KMS-11 (cell line): ENCODE results near the gene NXT1.
A peak's percentile ranks its signal among the peaks of the same experiment; 100 is the strongest.

Experiments used
- H2AFZ ChIP-seq: fragments of 200-600 bp; sonication (generic); 2 replicates; pipeline ENCODE4 v1.6.1; 2016; ENCODE audit warnings: antibody characterized with exemption, mixed run types, low read depth
- H3K27ac ChIP-seq: fragments of 200-600 bp; sonication (generic); 2 replicates; pipeline ENCODE4 v1.6.1; 2016; ENCODE audit warnings: mild to moderate bottlenecking, mixed run types
- H3K27me3 ChIP-seq: fragments of 200-600 bp; sonication (generic); 2 replicates; pipeline ENCODE4 v1.6.1; 2017; ENCODE audit warnings: mild to moderate bottlenecking, low read depth, mixed run types, moderate library complexity; ENCODE audit not compliant: insufficient read depth
- H3K36me3 ChIP-seq: fragments of 200-600 bp; sonication (generic); 2 replicates; pipeline ENCODE4 v1.6.1; 2017; ENCODE audit warnings: mild to moderate bottlenecking, mixed run types; ENCODE audit not compliant: insufficient read depth
- H3K4me1 ChIP-seq: fragments of 200-600 bp; sonication (generic); 2 replicates; pipeline ENCODE4 v1.6.1; 2016; ENCODE audit warnings: mild to moderate bottlenecking, low read depth, mixed run types; ENCODE audit not compliant: poor library complexity, severe bottlenecking
- H3K4me2 ChIP-seq: fragments of 200-600 bp; sonication (generic); 2 replicates; pipeline ENCODE4 v1.7.0; 2016; ENCODE audit warnings: mild to moderate bottlenecking, mixed run types
- H3K4me3 ChIP-seq: fragments of 200-600 bp; sonication (generic); IDR thresholded peaks from 2 replicates; pipeline ENCODE4 v1.6.1; 2017; ENCODE audit warnings: low read depth, low read length, mixed read lengths; ENCODE audit not compliant: insufficient read depth
- H3K79me2 ChIP-seq: fragments of 200-600 bp; sonication (generic); 2 replicates; pipeline ENCODE4 v1.6.1; 2016; ENCODE audit warnings: low read depth, mixed run types; ENCODE audit not compliant: insufficient read depth
- H3K9ac ChIP-seq: fragments of 200-600 bp; sonication (generic); 2 replicates; pipeline ENCODE4 v1.6.1; 2016; ENCODE audit warnings: mild to moderate bottlenecking, mixed run types
- H4K20me1 ChIP-seq: fragments of 200-600 bp; sonication (generic); 2 replicates; pipeline ENCODE4 v1.6.1; 2016; ENCODE audit warnings: mild to moderate bottlenecking, mixed run types; ENCODE audit not compliant: insufficient read depth
- TF ChIP-seq, protein P1 (sequence below): fragments of 200-600 bp; sonication (generic); conservative IDR thresholded peaks from 2 replicates; pipeline ENCODE4 v1.6.1; 2017; ENCODE audit warnings: low read depth, mild to moderate bottlenecking, antibody characterized with exemption, low read length, moderate library complexity, mixed read lengths

The NXT1 gene

DNA sequence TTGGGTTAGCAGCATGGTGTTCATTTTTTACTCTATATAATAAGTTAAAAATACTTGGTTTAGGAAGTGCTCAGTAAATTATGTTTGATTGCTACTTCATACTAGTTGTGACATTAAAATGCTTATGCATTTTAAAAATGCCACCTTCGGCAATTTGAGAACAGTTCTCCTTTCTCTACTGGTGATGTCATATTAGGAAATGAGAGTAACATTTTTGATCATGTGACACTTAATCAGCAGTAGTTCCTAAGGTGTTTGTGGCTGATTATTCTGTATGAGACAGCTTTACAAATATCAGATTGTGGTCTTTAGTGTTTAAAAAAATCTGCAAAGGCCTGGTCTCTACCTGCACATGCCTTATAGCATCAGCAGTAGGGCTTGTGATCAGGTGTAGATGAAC is 15.8 kb downstream of the NXT1 start:
- Histone ChIP-seq H3K4me3 (no peak overlapping the region), H3K4me1 (peaks cover 35% of the 10 kb centered on the region), H2AFZ (no peak overlapping the region), H3K4me2 (peak overlapping the region; percentile 28), H3K27me3 (no peaks in the 10 kb centered on the region), H4K20me1 (no peaks in the 10 kb centered on the region), H3K79me2 (peaks cover 28% of the 10 kb centered on the region), H3K9ac (no peak overlapping the region), H3K27ac (no peak overlapping the region; the same call in 1 of the 2 replicates), H3K36me3 (no peaks in the 10 kb centered on the region)
- TF ChIP-seq, protein P1, sequence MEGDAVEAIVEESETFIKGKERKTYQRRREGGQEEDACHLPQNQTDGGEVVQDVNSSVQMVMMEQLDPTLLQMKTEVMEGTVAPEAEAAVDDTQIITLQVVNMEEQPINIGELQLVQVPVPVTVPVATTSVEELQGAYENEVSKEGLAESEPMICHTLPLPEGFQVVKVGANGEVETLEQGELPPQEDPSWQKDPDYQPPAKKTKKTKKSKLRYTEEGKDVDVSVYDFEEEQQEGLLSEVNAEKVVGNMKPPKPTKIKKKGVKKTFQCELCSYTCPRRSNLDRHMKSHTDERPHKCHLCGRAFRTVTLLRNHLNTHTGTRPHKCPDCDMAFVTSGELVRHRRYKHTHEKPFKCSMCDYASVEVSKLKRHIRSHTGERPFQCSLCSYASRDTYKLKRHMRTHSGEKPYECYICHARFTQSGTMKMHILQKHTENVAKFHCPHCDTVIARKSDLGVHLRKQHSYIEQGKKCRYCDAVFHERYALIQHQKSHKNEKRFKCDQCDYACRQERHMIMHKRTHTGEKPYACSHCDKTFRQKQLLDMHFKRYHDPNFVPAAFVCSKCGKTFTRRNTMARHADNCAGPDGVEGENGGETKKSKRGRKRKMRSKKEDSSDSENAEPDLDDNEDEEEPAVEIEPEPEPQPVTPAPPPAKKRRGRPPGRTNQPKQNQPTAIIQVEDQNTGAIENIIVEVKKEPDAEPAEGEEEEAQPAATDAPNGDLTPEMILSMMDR, result no peak

DNA sequence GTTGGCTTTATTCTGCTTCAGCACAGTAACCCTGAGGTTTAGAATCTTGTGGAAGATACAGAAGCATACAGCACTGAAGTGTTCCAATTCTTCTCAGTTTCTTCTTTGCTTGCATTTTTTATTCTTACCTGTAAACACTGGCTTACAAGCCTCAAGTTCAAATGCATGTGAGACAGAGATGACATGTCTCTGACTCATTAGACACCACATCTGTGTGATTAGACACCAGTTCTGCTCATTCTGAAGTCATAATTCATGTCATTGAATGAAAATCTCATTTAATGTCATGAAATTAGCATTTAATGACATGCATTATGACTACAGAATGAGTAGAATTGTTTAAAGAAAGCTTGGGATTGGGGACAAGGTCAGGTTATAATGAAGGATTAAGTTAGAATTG is 17.2 kb downstream of the NXT1 start:
- Histone ChIP-seq H3K27me3 (no peaks in the 10 kb centered on the region), H3K36me3 (no peaks in the 10 kb centered on the region), H3K79me2 (peaks cover 22% of the 10 kb centered on the region), H3K4me1 (peaks cover 35% of the 10 kb centered on the region), H4K20me1 (no peaks in the 10 kb centered on the region), H3K4me2 (no peak overlapping the region), H3K27ac (no peak overlapping the region), H3K9ac (no peak overlapping the region), H3K4me3 (no peak overlapping the region), H2AFZ (no peak overlapping the region)
- TF ChIP-seq, protein P1, result no peak

DNA sequence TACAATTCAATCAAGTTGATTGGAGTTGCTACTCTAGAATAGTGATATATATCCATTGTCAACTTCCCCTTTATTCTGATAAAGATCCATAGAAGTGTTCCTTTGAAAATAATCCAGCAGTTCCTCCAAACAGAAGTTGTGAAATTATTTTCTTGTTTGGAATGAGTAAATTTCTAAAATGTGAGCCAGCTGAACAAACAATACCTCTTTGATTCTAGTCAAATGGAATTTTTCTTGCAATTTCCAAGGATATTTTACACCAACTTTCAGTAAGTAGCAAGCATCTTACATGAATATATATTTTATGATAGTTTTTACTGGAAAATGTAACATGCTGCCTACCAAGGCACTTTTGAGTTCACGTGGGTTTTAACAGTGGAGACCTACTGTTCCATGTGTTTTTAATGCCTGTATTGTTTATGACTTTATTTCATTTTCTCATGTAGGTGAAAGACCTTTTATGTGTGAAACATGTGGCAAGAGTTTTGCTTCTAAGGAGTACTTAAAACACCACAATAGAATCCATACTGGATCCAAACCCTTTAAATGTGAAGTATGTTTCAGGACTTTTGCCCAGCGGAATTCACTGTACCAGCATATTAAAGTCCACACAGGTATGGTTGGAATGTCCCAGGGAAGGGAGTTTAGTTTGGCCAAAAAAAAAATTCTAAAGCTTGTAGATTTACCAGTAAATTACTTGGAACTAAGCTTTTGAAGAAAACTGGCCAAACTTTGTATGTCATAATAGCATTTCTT is 17.9 kb downstream of the NXT1 start:
- Histone ChIP-seq H3K4me2 (no peak overlapping the region), H3K4me3 (no peak overlapping the region), H3K36me3 (no peaks in the 10 kb centered on the region), H2AFZ (no peak overlapping the region), H3K9ac (no peak overlapping the region), H4K20me1 (no peaks in the 10 kb centered on the region), H3K27ac (no peak overlapping the region), H3K4me1 (peaks cover 30% of the 10 kb centered on the region), H3K27me3 (no peaks in the 10 kb centered on the region), H3K79me2 (peaks cover 15% of the 10 kb centered on the region; the same call in 1 of the 2 replicates)
- TF ChIP-seq, protein P1, result no peak

DNA sequence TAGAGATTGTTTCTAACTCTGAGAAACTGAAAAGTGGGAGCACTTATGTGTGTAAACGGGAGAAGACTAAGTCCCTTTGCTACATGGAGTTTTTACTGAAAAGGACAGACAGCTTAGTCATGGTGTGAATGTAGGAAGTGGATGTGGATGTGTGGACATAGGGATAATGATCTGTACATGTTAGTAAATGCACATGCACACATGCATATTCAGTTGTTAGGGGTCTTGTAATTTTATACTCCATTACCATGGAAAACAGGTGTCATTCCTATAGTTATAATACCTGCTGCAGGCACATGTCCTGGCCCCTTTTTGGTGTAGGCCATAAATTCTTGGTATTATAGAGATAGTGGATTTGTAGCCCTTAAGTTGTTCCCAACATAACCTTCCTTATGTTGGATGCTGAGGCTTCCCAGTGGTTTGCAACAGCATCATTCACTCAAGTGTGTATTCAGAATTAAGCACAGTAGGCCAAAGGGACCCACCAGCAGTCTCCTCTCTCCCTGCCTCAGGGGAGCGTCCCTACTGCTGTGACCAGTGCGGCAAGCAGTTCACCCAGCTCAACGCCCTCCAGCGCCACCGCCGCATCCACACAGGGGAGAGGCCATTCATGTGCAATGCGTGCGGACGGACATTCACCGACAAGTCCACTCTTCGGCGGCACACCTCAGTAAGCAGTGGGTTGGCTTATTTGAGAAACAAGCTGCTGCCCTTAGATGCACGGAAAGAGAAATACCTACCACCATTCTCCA is 18.7 kb downstream of the NXT1 start:
- Histone ChIP-seq H3K27me3 (no peaks in the 10 kb centered on the region), H4K20me1 (no peaks in the 10 kb centered on the region), H3K9ac (no peak overlapping the region), H3K4me2 (no peak overlapping the region), H3K27ac (no peak overlapping the region), H3K36me3 (no peaks in the 10 kb centered on the region), H3K4me3 (no peak overlapping the region), H3K4me1 (peaks cover 23% of the 10 kb centered on the region), H2AFZ (no peak overlapping the region), H3K79me2 (peaks cover 11% of the 10 kb centered on the region; the same call in 1 of the 2 replicates)
- TF ChIP-seq, protein P1, result no peak
